ENCODE results near the gene XRCC6.

XRCC6 gene

GRCh38 chr22:41672780-41673509 lies 51.9 kb downstream of the XRCC6 start:
- Histone ChIP-seq H3K9me2 (replicated peaks; ENCODE audit: low read depth, low read length) (no peaks in the 10 kb centered on the region), H4K20me1 (ENCODE audit: insufficient read depth, low read length, poor library complexity, severe bottlenecking) (peaks cover 7% of the 10 kb centered on the region), H3K79me2 (ENCODE audit: insufficient read depth, low read length) (peaks cover 15% of the 10 kb centered on the region; the same call in 1 of the 2 replicates), H3K27me3 (ENCODE audit: insufficient read depth, low read length, poor library complexity, severe bottlenecking) (no peaks in the 10 kb centered on the region), H3K4me2 (ENCODE audit: low read depth, low read length, poor library complexity, severe bottlenecking) (no peak overlapping the region), H3K36me3 (ENCODE audit: insufficient read depth, low read length) (peaks cover 42% of the 10 kb centered on the region; the same call in 1 of the 2 replicates), H2AFZ (ENCODE audit: low read length) (no peak overlapping the region), H3K4me3 (ENCODE audit: low read length, poor library complexity, severe bottlenecking) (no peak overlapping the region), H3K4me1 (ENCODE audit: insufficient read depth, low read length, poor library complexity, severe bottlenecking) (no peaks in the 10 kb centered on the region), H3K9ac (ENCODE audit: low read depth, low read length, poor library complexity, severe bottlenecking) (no peak overlapping the region), H3K9me3 (ENCODE audit: insufficient read depth, low read depth, low read length) (no peaks in the 10 kb centered on the region), H3F3A (ENCODE audit: low read depth) (no peaks in the 10 kb centered on the region)
- no peak for TF ChIP-seq EZH2phosphoT487 (IDR thresholded peaks at IDR 0.05; ENCODE audit: borderline replicate concordance)
- TF ChIP-seq CTCF (conservative IDR thresholded peaks at IDR 0.05; ENCODE audit: low read length) = no peak

GRCh38 chr22:41674846-41675340 lies 53.8 kb downstream of the XRCC6 start:
- Histone ChIP-seq H3K9ac (ENCODE audit: low read depth, low read length, poor library complexity, severe bottlenecking) (no peak overlapping the region), H3K4me1 (ENCODE audit: insufficient read depth, low read length, poor library complexity, severe bottlenecking) (no peaks in the 10 kb centered on the region), H3K9me2 (replicated peaks; ENCODE audit: low read depth, low read length) (no peaks in the 10 kb centered on the region), H3K79me2 (ENCODE audit: insufficient read depth, low read length) (peaks cover 25% of the 10 kb centered on the region; the same call in 1 of the 2 replicates), H2AFZ (ENCODE audit: low read length) (no peak overlapping the region), H3K4me2 (ENCODE audit: low read depth, low read length, poor library complexity, severe bottlenecking) (no peak overlapping the region), H3K27me3 (ENCODE audit: insufficient read depth, low read length, poor library complexity, severe bottlenecking) (no peaks in the 10 kb centered on the region), H3K36me3 (ENCODE audit: insufficient read depth, low read length) (peaks cover 55% of the 10 kb centered on the region; the same call in 1 of the 2 replicates), H4K20me1 (ENCODE audit: insufficient read depth, low read length, poor library complexity, severe bottlenecking) (peaks cover 7% of the 10 kb centered on the region), H3K4me3 (ENCODE audit: low read length, poor library complexity, severe bottlenecking) (no peak overlapping the region), H3F3A (ENCODE audit: low read depth) (no peaks in the 10 kb centered on the region), H3K9me3 (ENCODE audit: insufficient read depth, low read depth, low read length) (no peaks in the 10 kb centered on the region)
- TF ChIP-seq CTCF (conservative IDR thresholded peaks at IDR 0.05; ENCODE audit: low read length) = no peak
- TF ChIP-seq EZH2phosphoT487 (IDR thresholded peaks at IDR 0.05; ENCODE audit: borderline replicate concordance) = no peak

- TF ChIP-seq CTCF (conservative IDR thresholded peaks at IDR 0.05; ENCODE audit: low read length) (no peak), EZH2phosphoT487 (IDR thresholded peaks at IDR 0.05; ENCODE audit: borderline replicate concordance) (no peak)
Observed at GRCh38 chr22:41676134-41676533, 55.0 kb downstream of the XRCC6 start.

More at GRCh38 chr22:41676134-41676533, 55.0 kb downstream of the XRCC6 start:
- Histone ChIP-seq H3K4me2 (ENCODE audit: low read depth, low read length, poor library complexity, severe bottlenecking) (no peak overlapping the region), H3K4me3 (ENCODE audit: low read length, poor library complexity, severe bottlenecking) (no peak overlapping the region), H3K36me3 (ENCODE audit: insufficient read depth, low read length) (peaks cover 65% of the 10 kb centered on the region; the same call in 1 of the 2 replicates), H3K9me3 (ENCODE audit: insufficient read depth, low read depth, low read length) (no peaks in the 10 kb centered on the region), H4K20me1 (ENCODE audit: insufficient read depth, low read length, poor library complexity, severe bottlenecking) (peaks cover 18% of the 10 kb centered on the region), H3K79me2 (ENCODE audit: insufficient read depth, low read length) (peaks cover 37% of the 10 kb centered on the region), H3K9me2 (replicated peaks; ENCODE audit: low read depth, low read length) (no peaks in the 10 kb centered on the region), H3K4me1 (ENCODE audit: insufficient read depth, low read length, poor library complexity, severe bottlenecking) (no peaks in the 10 kb centered on the region), H3K9ac (ENCODE audit: low read depth, low read length, poor library complexity, severe bottlenecking) (no peak overlapping the region), H2AFZ (ENCODE audit: low read length) (no peak overlapping the region), H3K27me3 (ENCODE audit: insufficient read depth, low read length, poor library complexity, severe bottlenecking) (no peaks in the 10 kb centered on the region), H3F3A (ENCODE audit: low read depth) (no peaks in the 10 kb centered on the region)

Data from Loucy (cell line).